KOPT-K1 (cell line): ENCODE results near the gene IFT25.

Source experiments
- H3K27ac ChIP-seq: fragments of 200-600 bp; sonication (generic); 2 replicates; pipeline ENCODE4 v1.5.1; 2016; ENCODE audit warnings: antibody characterized with exemption, mild to moderate bottlenecking, low read depth, low read length; ENCODE audit not compliant: poor library complexity, severe bottlenecking
- H3K36me3 ChIP-seq: fragments of 200-600 bp; sonication (generic); 2 replicates; pipeline ENCODE4 v1.5.1; 2017; ENCODE audit warnings: antibody characterized with exemption, mild to moderate bottlenecking, low read length, moderate library complexity; ENCODE audit not compliant: insufficient read depth
- H3K9me3 ChIP-seq: fragments of 200-600 bp; sonication (generic); 2 replicates; pipeline ENCODE4 v1.5.1; 2017; ENCODE audit warnings: antibody characterized with exemption, low read length, mild to moderate bottlenecking; ENCODE audit not compliant: insufficient read depth, poor library complexity, severe bottlenecking

The IFT25 gene

GRCh38 chr1:53946252-53947171 lies 1.0 kb upstream of the IFT25 start, which contains the start of gene LRRC42:
TSS of gene LRRC42 (plus strand) at chr1:53946350. CDS start at chr1:53952000, 5,650 bp downstream.
- H3K27ac ChIP-seq, result peak within 1 kb of the TSS; percentile 81
- no peaks in the 10 kb centered on the region for H3K9me3 ChIP-seq
- peaks cover 18% of the 10 kb centered on the region for H3K36me3 ChIP-seq

- Histone ChIP-seq H3K9me3 (no peaks in the 10 kb centered on the region), H3K36me3 (peaks cover 13% of the 10 kb centered on the region), H3K27ac (peak overlapping the region; percentile 81)
These were observed 391 bp downstream of the IFT25 start for GRCh38 chr1:53945183-53945432.

DNA sequence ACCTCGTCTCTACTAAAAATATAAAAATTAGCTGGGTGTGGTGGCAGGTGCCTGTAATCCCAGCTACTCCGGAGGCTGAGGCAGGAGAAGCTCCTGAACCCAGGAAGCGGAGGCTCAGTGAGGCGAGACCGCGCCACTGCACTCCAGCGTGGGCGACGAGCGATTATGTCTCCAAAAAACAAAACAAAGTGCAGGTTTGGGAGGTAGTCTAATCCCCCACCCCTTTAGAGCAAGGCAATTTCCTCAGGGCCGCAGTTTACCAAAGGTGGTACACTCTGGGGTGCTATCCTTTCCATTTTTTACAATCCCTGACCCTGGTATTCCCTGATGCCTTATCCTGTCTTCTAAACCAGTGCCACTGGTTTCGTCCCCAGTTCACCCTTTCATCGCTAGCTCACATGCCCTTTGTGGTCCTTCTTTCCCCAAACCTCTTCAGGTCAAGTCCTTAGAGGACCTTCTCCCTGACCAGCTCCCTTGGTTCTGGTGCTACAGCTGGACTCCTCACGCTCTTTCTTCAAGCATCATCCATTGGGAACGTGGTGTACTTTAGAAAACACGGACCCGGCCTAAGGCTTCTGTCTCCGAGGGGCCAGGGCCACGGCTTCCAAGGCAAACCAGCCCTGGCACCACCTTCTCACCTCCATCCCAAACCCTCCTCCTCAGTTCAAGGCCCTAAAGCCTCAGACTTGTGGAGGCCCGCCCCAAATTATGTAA lies 873 bp downstream of the IFT25 start:
- Histone ChIP-seq H3K27ac (peak overlapping the region; percentile 81), H3K9me3 (no peaks in the 10 kb centered on the region)

GRCh38 chr1:53943490-53944043 lies 1.9 kb downstream of the IFT25 start:
- Histone ChIP-seq H3K36me3 (peaks cover 22% of the 10 kb centered on the region), H3K27ac (peak overlapping the region; percentile 81), H3K9me3 (no peaks in the 10 kb centered on the region)

More for the DNA sequence above, 873 bp downstream of the IFT25 start:
- H3K36me3 ChIP-seq, result peaks cover 13% of the 10 kb centered on the region

- peaks cover 22% of the 10 kb centered on the region for H3K36me3 ChIP-seq
- no peak overlapping the region for H3K27ac ChIP-seq
These were observed 2.4 kb downstream of the IFT25 start for GRCh38 chr1:53943090-53943489.

DNA sequence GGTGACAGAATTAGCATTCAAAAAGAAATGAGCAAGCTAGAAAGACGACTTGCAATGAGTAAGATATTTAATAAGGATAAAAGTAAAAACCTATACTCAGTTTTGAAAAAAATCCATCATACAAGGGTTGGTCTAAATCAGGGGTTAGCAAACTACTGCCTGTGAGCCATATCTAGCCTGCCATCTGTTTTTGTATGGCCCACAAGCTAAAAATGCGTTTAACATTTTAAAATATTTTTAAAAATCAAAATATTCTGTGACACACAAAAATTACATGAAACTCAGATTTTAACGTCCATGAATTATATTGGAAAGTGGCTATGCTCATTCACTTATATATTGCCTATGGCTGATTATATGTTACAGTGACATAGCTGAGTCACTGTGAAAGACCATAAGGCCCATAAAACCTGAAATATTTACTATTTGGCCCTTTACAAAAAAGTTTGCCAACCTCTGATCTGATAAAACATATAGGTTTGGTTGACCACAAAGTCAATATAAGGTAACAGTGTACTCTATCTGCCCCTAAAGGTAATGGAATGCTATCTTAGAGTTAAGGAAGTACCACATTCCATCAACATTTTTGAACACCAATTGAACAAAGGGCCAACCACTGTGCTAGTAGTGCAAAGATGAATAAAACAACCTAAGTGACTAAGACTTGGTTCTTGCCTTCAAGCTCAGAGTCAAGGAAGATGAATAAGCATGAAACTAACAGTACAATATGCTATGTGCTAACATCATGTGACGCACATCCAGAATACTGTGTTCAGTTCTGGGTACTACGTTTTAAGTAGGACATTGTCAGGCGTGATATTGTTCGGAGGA lies 3.2 kb downstream of the IFT25 start:
- no peaks in the 10 kb centered on the region for H3K9me3 ChIP-seq
- H3K36me3 ChIP-seq, result peaks cover 29% of the 10 kb centered on the region
- H3K27ac ChIP-seq, result no peak overlapping the region

More at GRCh38 chr1:53943090-53943489, 2.4 kb downstream of the IFT25 start:
- no peaks in the 10 kb centered on the region for H3K9me3 ChIP-seq

- H3K36me3 ChIP-seq, result peaks cover 66% of the 10 kb centered on the region
- H3K9me3 ChIP-seq, result peaks cover 20% of the 10 kb centered on the region
- H3K27ac ChIP-seq, result no peak overlapping the region
These were observed 7.2 kb downstream of the IFT25 start for GRCh38 chr1:53938136-53938830.

DNA sequence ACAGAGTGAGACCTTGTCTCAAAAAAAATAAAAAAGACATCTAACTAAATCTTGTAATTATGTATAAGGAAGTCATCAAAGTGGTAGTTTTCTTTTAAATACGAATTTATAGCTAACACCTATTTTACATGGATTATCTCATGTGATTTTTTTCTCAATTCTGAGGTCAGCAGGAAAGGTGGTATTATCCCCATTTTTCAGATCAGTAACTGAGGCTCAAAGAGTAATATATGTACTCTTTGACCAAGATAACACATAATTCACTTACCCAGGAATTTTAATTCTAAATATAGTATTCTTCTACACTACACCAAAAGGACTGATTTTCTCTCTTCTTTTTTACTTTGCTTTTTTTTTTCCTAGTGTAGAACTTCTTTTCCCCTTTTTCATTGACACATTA lies 9.1 kb downstream of the IFT25 start:
- peaks cover 78% of the 10 kb centered on the region for H3K36me3 ChIP-seq
- H3K9me3 ChIP-seq, result peaks cover 33% of the 10 kb centered on the region
- no peak overlapping the region for H3K27ac ChIP-seq

GRCh38 chr1:53934170-53934765 lies 11.2 kb downstream of the IFT25 start:
- Histone ChIP-seq H3K36me3 (peaks cover 82% of the 10 kb centered on the region), H3K27ac (no peak overlapping the region), H3K9me3 (peaks cover 33% of the 10 kb centered on the region)

- no peak overlapping the region for H3K27ac ChIP-seq
- H3K9me3 ChIP-seq, result peaks cover 33% of the 10 kb centered on the region
- H3K36me3 ChIP-seq, result peaks cover 83% of the 10 kb centered on the region
These were observed 14.0 kb downstream of the IFT25 start for GRCh38 chr1:53931523-53931922.

DNA sequence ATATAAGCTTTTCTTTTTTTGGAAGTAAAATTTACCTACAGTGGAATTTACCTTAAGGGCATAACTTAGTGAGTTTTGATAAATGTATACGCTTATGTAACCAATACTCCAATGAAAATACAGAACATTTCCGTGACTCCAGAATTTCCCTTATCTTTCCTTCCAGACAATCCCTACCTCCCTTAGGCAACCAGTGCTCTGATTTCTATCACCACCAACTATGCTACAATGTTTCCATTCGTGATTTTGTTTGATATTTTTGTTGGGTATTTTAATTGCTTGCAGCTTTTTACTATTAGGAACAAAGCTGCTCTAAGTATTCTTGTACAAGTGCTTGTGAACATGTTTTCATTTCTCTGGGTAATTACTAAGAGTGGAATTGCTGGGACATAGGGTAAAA lies 14.6 kb downstream of the IFT25 start:
- Histone ChIP-seq H3K9me3 (peaks cover 33% of the 10 kb centered on the region), H3K36me3 (peaks cover 82% of the 10 kb centered on the region), H3K27ac (no peak overlapping the region)

DNA sequence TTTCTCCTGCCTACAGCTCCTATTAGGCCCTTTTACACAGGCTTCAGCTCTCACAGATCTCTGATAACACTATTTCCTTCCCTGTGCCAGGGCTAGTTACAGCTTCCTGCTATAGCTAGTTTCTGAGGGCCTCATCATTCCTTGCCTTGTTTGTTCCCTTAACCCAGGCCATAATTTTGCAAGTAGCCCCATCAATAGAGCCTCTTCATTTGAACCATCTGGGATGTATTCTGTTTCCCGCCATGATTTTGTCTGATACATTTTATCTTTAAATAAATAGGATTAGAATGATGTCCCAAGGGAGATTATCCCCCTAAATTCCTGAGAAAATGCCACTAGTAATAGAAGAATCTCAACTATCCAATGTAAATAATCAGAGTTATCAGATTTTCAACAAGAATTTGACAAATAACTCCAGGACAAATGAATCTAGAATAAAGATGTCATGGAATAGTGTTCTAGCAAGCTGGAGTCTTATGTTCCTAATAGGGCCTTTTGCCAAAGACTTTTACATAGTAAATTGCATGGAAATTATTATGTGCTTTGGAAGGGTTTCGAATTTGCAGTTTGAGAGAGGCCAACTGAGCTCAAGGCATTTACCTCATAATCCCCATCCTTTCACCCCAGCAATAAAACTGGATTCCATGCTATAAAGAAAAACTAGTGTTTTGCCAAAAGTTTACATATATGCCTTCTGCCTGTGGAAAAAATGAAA lies 16.1 kb downstream of the IFT25 start:
- Histone ChIP-seq H3K27ac (no peak overlapping the region), H3K9me3 (peaks cover 24% of the 10 kb centered on the region), H3K36me3 (peaks cover 74% of the 10 kb centered on the region)

GRCh38 chr1:53927376-53927881 lies 18.1 kb downstream of the IFT25 start:
- Histone ChIP-seq H3K36me3 (peaks cover 78% of the 10 kb centered on the region), H3K27ac (no peak overlapping the region), H3K9me3 (peaks cover 6% of the 10 kb centered on the region)
